ENCODE data around the gene CDC25A.

- TF ChIP-seq POLR2AphosphoS5 (IDR thresholded peaks at IDR 0.05; ENCODE audit: low read depth, low read length), result no peak
- no peak for TF ChIP-seq POLR2A (IDR thresholded peaks at IDR 0.05; ENCODE audit: low read depth, low read length)
- TF ChIP-seq TAF1 (IDR thresholded peaks at IDR 0.05; ENCODE audit: borderline replicate concordance, low read depth, low read length), result no peak
These were observed 26.8 kb upstream of the CDC25A start for GRCh38 chr3:48215019-48215418.

Measured in GM12892 (cell line).